ENCODE results near the gene ITPKC. TPM values are rescaled to one million over a fixed set of nuclear protein-coding genes. Genes with fewer than 3 reads are reported as not detected.

ITPKC gene
- total and polyA plus RNA-seq, 9 of the 15 experiments (the other 6 are each of a cell fraction or from before 2014, with no cell fraction given) = 0.08 to 9.3 (median 5.8) TPM

DNA sequence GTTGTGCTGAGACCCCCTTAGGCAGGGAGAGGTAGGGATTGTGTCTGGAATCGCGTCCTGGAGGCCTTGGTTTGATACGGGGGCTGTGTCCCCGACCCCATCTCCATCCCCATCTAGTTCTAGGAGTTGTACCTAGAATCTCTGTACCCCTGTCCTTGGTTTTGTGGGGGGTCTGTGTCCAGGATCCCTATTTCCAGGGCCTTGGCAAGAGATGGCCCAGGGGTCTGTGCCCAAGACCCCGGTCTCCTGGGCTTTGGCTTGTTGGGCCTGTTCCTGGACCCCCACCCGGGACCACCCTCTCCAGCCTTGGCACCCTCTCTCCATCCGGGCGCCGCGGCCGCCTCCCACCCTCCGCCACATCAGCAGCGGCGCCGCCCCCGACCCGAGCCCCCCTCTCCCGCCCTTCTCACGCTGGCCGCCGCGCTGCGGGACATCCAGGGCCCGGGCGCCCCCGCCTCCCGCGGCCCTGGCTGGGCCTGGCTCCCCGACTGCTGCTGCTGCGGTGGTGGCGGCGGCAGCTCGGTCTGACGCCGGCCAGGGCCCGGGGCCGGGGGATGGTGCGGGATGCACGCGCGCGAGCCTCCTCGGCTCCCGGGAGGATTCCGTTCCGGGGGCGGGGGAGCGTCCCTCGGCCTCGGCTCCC is 26.7 kb upstream of the ITPKC start, which contains the start of gene NUMBL (continued):
- TF ChIP-seq, protein P1, sequence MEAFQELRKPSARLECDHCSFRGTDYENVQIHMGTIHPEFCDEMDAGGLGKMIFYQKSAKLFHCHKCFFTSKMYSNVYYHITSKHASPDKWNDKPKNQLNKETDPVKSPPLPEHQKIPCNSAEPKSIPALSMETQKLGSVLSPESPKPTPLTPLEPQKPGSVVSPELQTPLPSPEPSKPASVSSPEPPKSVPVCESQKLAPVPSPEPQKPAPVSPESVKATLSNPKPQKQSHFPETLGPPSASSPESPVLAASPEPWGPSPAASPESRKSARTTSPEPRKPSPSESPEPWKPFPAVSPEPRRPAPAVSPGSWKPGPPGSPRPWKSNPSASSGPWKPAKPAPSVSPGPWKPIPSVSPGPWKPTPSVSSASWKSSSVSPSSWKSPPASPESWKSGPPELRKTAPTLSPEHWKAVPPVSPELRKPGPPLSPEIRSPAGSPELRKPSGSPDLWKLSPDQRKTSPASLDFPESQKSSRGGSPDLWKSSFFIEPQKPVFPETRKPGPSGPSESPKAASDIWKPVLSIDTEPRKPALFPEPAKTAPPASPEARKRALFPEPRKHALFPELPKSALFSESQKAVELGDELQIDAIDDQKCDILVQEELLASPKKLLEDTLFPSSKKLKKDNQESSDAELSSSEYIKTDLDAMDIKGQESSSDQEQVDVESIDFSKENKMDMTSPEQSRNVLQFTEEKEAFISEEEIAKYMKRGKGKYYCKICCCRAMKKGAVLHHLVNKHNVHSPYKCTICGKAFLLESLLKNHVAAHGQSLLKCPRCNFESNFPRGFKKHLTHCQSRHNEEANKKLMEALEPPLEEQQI (IDR thresholded peaks at IDR 0.05) = no peak
- TF ChIP-seq KAT8 (IDR thresholded peaks at IDR 0.05; ENCODE audit: low read depth) = no peak
- no peak for TF ChIP-seq TRIM24 (IDR thresholded peaks at IDR 0.05)
- TF ChIP-seq ZNF766 (CRISPR knock-in tag; conservative IDR thresholded peaks at IDR 0.05) = no peak
- no peak for TF ChIP-seq COPS2 (conservative IDR thresholded peaks at IDR 0.05)
- peak in 1 of 2 experiments; percentile 76; a peak in 1 of 4 replicates for TF ChIP-seq NONO (IDR thresholded peaks at IDR 0.05; ENCODE audit: low read depth in 2 of 2, low read length in 1 of 2)
- no peak for TF ChIP-seq NFE2 (IDR thresholded peaks at IDR 0.05; ENCODE audit: low read depth)
- no peak for TF ChIP-seq HDAC2 (IDR thresholded peaks at IDR 0.05)
- TF ChIP-seq FOSL1 (tag; conservative IDR thresholded peaks at IDR 0.05) = 0 out of 2 replicates have a peak, but pooled peaks have one; percentile 2
